Measurements from ENCODE around the gene ZAP70. TPM values are rescaled to one million over a fixed set of nuclear protein-coding genes. Genes with fewer than 3 reads are reported as not detected.

The ZAP70 gene
- total and polyA plus RNA-seq, 5 donors: 0.62 to 1.5 (median 1.2) TPM

- DNase-seq (no peak), ATAC-seq (no peak)
- WGBS: 87% methylated on average over 4 of the region's 4 CpGs
- intact Hi-C loops (cut with DNase I): loop anchor here (5.0 to 10.0 kb wide), 2 partner anchors 104 to 106 kb away; no protein-coding TSS in a partner anchor
- Histone ChIP-seq H3K4me1 (ENCODE audit: control insufficient read depth, insufficient read depth, low read length) (no peaks in the 10 kb centered on the region), H3K27me3 (ENCODE audit: control insufficient read depth, insufficient read depth) (no peaks in the 10 kb centered on the region), H3K4me3 (ENCODE audit: low read length) (no peak overlapping the region), H3K9me3 (ENCODE audit: control insufficient read depth, low read length) (no peaks in the 10 kb centered on the region), H3K27ac (ENCODE audit: low read length) (no peak overlapping the region)
Measured at GRCh38 chr2:97698530-97698929, 14.8 kb upstream of the ZAP70 start.

GRCh38 chr2:97699765-97700444 lies 13.5 kb upstream of the ZAP70 start:
- DNase-seq (peak in 2 of 3 donors; percentile 70 to 74), ATAC-seq (peak; percentile 74 to 83)
- H3K9me3 ChIP-seq (ENCODE audit: control insufficient read depth, low read length): no peaks in the 10 kb centered on the region
- WGBS: 60% methylated on average over 11 of the region's 11 CpGs
- no peak overlapping the region for H3K4me3 ChIP-seq (ENCODE audit: low read length)
- no peaks in the 10 kb centered on the region for H3K4me1 ChIP-seq (ENCODE audit: control insufficient read depth, insufficient read depth, low read length)
- no peaks in the 10 kb centered on the region for H3K27me3 ChIP-seq (ENCODE audit: control insufficient read depth, insufficient read depth)
- intact Hi-C loops (cut with DNase I): loop anchor here (5.0 to 10.0 kb wide), 4 partner anchors 105 to 687 kb away; no protein-coding TSS in a partner anchor
- no peak overlapping the region for H3K27ac ChIP-seq (ENCODE audit: low read length)

GRCh38 chr2:97701186-97701585 lies 12.2 kb upstream of the ZAP70 start:
- H3K9me3 ChIP-seq (ENCODE audit: control insufficient read depth, low read length): no peaks in the 10 kb centered on the region
- WGBS: 79% methylated on average over 13 of the region's 13 CpGs
- H3K4me1 ChIP-seq (ENCODE audit: control insufficient read depth, insufficient read depth, low read length): no peaks in the 10 kb centered on the region
- no peak for ATAC-seq
- no peak overlapping the region for H3K4me3 ChIP-seq (ENCODE audit: low read length)
- no peaks in the 10 kb centered on the region for H3K27me3 ChIP-seq (ENCODE audit: control insufficient read depth, insufficient read depth)
- no peak for DNase-seq
- intact Hi-C loops (cut with DNase I): loop anchor here in 3 of 4 donors (5.0 to 10.0 kb wide), 2 partner anchors 684 to 686 kb away; no protein-coding TSS in a partner anchor
- H3K27ac ChIP-seq (ENCODE audit: low read length): no peak overlapping the region

- DNase-seq (no peak), ATAC-seq (no peak)
- H3K4me3 ChIP-seq (ENCODE audit: low read length): no peak overlapping the region
- H3K27me3 ChIP-seq (ENCODE audit: control insufficient read depth, insufficient read depth): no peaks in the 10 kb centered on the region
- 91% methylated on average over 6 of the region's 6 CpGs for WGBS
- no peak overlapping the region for H3K27ac ChIP-seq (ENCODE audit: low read length)
- H3K9me3 ChIP-seq (ENCODE audit: control insufficient read depth, low read length): no peaks in the 10 kb centered on the region
- no peaks in the 10 kb centered on the region for H3K4me1 ChIP-seq (ENCODE audit: control insufficient read depth, insufficient read depth, low read length)
- intact Hi-C loops (cut with DNase I): loop anchor here in 3 of 4 donors (5.0 to 10.0 kb wide), 2 partner anchors 683 to 685 kb away; no protein-coding TSS in a partner anchor
Measured at GRCh38 chr2:97701851-97702465, 11.4 kb upstream of the ZAP70 start.

GRCh38 chr2:97702731-97703470 lies 10.5 kb upstream of the ZAP70 start:
- H3K4me1 ChIP-seq (ENCODE audit: control insufficient read depth, insufficient read depth, low read length): no peaks in the 10 kb centered on the region
- H3K9me3 ChIP-seq (ENCODE audit: control insufficient read depth, low read length): no peaks in the 10 kb centered on the region
- no peaks in the 10 kb centered on the region for H3K27me3 ChIP-seq (ENCODE audit: control insufficient read depth, insufficient read depth)
- WGBS: 94% methylated on average over 19 of the region's 19 CpGs
- no peak overlapping the region for H3K27ac ChIP-seq (ENCODE audit: low read length)
- H3K4me3 ChIP-seq (ENCODE audit: low read length): no peak overlapping the region
- DNase-seq: no peak
- ATAC-seq: no peak
- intact Hi-C loops (cut with DNase I): loop anchor here in 3 of 4 donors (5.0 to 10.0 kb wide), 2 partner anchors 682 to 684 kb away; no protein-coding TSS in a partner anchor

- no peaks in the 10 kb centered on the region for H3K4me1 ChIP-seq (ENCODE audit: control insufficient read depth, insufficient read depth, low read length)
- H3K9me3 ChIP-seq (ENCODE audit: control insufficient read depth, low read length): no peaks in the 10 kb centered on the region
- DNase-seq (no peak), ATAC-seq (no peak)
- intact Hi-C loops (cut with DNase I): loop anchor here in 3 of 4 donors (5.0 to 10.0 kb wide), 2 partner anchors 681 to 684 kb away; no protein-coding TSS in a partner anchor
- no peaks in the 10 kb centered on the region for H3K27me3 ChIP-seq (ENCODE audit: control insufficient read depth, insufficient read depth)
- no peak overlapping the region for H3K4me3 ChIP-seq (ENCODE audit: low read length)
- H3K27ac ChIP-seq (ENCODE audit: low read length): no peak overlapping the region
- WGBS: 69% methylated on average over 3 of the region's 3 CpGs
Measured at GRCh38 chr2:97703741-97704140, 9.6 kb upstream of the ZAP70 start.

- WGBS: 91% methylated on average over 5 of the region's 5 CpGs
- DNase-seq (no peak), ATAC-seq (no peak)
- Histone ChIP-seq H3K4me1 (ENCODE audit: control insufficient read depth, insufficient read depth, low read length) (no peaks in the 10 kb centered on the region), H3K4me3 (ENCODE audit: low read length) (no peak overlapping the region), H3K9me3 (ENCODE audit: control insufficient read depth, low read length) (no peaks in the 10 kb centered on the region), H3K27ac (ENCODE audit: low read length) (no peak overlapping the region), H3K27me3 (ENCODE audit: control insufficient read depth, insufficient read depth) (no peaks in the 10 kb centered on the region)
- intact Hi-C loops (cut with DNase I): loop anchor here in 3 of 4 donors (5.0 to 10.0 kb wide), 2 partner anchors 680 to 682 kb away; no protein-coding TSS in a partner anchor
Measured at GRCh38 chr2:97704989-97705388, 8.4 kb upstream of the ZAP70 start.

- H3K27ac ChIP-seq (ENCODE audit: low read length): no peak overlapping the region
- no peak overlapping the region for H3K4me3 ChIP-seq (ENCODE audit: low read length)
- ATAC-seq (no peak), DNase-seq (no peak)
- no peaks in the 10 kb centered on the region for H3K27me3 ChIP-seq (ENCODE audit: control insufficient read depth, insufficient read depth)
- no peaks in the 10 kb centered on the region for H3K4me1 ChIP-seq (ENCODE audit: control insufficient read depth, insufficient read depth, low read length)
- WGBS: 96% methylated on average over 13 of the region's 13 CpGs
- intact Hi-C loops (cut with DNase I): loop anchor here in 2 of 4 donors (10.0 kb wide), 1 partner anchor 679 kb away; no protein-coding TSS in a partner anchor
- no peaks in the 10 kb centered on the region for H3K9me3 ChIP-seq (ENCODE audit: control insufficient read depth, low read length)
Measured at GRCh38 chr2:97706112-97706511, 7.3 kb upstream of the ZAP70 start.

- H3K4me3 ChIP-seq (ENCODE audit: low read length): no peak overlapping the region
- H3K27ac ChIP-seq (ENCODE audit: low read length): no peak overlapping the region
- DNase-seq: no peak
- no peak for ATAC-seq
- intact Hi-C loops (cut with DNase I): loop anchor here in 2 of 4 donors (10.0 kb wide), 1 partner anchor 678 kb away; no protein-coding TSS in a partner anchor
- H3K9me3 ChIP-seq (ENCODE audit: control insufficient read depth, low read length): no peaks in the 10 kb centered on the region
- H3K27me3 ChIP-seq (ENCODE audit: control insufficient read depth, insufficient read depth): no peaks in the 10 kb centered on the region
- 73% methylated on average over 11 of the region's 11 CpGs for WGBS
- no peaks in the 10 kb centered on the region for H3K4me1 ChIP-seq (ENCODE audit: control insufficient read depth, insufficient read depth, low read length)
Measured at GRCh38 chr2:97706708-97707345, 6.5 kb upstream of the ZAP70 start.

GRCh38 chr2:97707362-97708047 lies 5.9 kb upstream of the ZAP70 start:
- H3K4me1 ChIP-seq (ENCODE audit: control insufficient read depth, insufficient read depth, low read length): no peaks in the 10 kb centered on the region
- 88% methylated on average over 11 of the region's 11 CpGs for WGBS
- ATAC-seq (no peak), DNase-seq (no peak)
- H3K27me3 ChIP-seq (ENCODE audit: control insufficient read depth, insufficient read depth): no peaks in the 10 kb centered on the region
- H3K4me3 ChIP-seq (ENCODE audit: low read length): no peak overlapping the region
- no peak overlapping the region for H3K27ac ChIP-seq (ENCODE audit: low read length)
- intact Hi-C loops (cut with DNase I): loop anchor here in 2 of 4 donors (10.0 kb wide), 1 partner anchor 677 kb away; no protein-coding TSS in a partner anchor
- no peaks in the 10 kb centered on the region for H3K9me3 ChIP-seq (ENCODE audit: control insufficient read depth, low read length)

All from right cardiac atrium (tissue), 5 donors.